ENCODE results near the gene SLC26A11.

DNA sequence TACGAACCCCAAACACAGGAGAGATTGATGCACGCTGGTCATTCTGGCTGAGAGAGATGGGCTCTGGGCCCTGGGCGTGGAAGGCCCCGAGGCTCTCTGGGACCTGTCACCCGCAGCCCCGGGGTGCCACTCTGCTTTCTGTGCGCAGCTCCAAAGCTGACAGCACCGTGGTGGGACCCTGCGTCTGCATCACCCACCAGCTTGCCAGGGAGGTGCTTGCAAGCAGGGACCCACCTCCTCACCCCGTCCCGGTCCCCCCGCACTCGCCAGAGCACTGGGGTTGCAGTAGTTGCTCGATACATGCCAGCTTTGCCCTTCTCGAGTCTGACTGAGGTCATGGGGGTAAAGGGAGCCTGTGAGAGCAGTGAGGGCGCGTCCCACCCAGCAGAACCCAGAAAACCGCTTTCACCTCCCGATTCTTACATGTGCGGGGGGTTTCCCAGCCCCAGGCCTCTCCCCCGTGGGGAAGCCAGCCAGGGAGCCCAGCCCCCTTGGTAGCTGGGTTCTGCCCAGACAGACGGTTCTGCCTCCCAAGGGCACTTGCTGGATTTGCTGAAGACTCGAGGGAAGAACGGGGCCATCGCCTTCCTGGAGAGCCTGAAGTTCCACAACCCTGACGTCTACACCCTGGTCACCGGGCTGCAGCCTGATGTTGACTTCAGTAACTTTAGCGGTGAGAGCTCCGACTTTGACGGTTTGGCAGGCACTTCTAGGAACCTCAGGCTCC lies 37.9 kb upstream of the SLC26A11 start:
- TF ChIP-seq POLR2AphosphoS5 (IDR thresholded peaks at IDR 0.05; ENCODE audit: low read depth, low read length) = no peak
- no peak for TF ChIP-seq TAF1 (IDR thresholded peaks at IDR 0.05; ENCODE audit: borderline replicate concordance, low read depth, low read length)
- no peak for TF ChIP-seq POLR2A (IDR thresholded peaks at IDR 0.05; ENCODE audit: low read depth, low read length)

Data from GM12892 (cell line).